ENCODE results near the gene HP1BP3.

HP1BP3 gene

GRCh38 chr1:20767271-20767670 lies 19.8 kb downstream of the HP1BP3 start:
- Histone ChIP-seq H2AFZ (ENCODE audit: low read depth) (no peak overlapping the region), H3K4me3 (IDR thresholded peaks at IDR 0.05; ENCODE audit: insufficient read depth, low read depth, low read length) (no peak overlapping the region), H3K4me2 (no peak overlapping the region), H3K79me2 (ENCODE audit: insufficient read depth, low read depth) (no peaks in the 10 kb centered on the region), H3K4me1 (ENCODE audit: low read depth, poor library complexity, severe bottlenecking) (peaks cover 8% of the 10 kb centered on the region), H3K27me3 (ENCODE audit: insufficient read depth, low read depth) (no peaks in the 10 kb centered on the region), H3K36me3 (ENCODE audit: insufficient read depth) (peaks cover 24% of the 10 kb centered on the region; the same call in 1 of the 2 replicates), H4K20me1 (ENCODE audit: insufficient read depth) (no peaks in the 10 kb centered on the region), H3K27ac (peak overlapping the region; percentile 9; the same call in 1 of the 2 replicates), H3K9ac (no peak overlapping the region)
- TF ChIP-seq CTCF (conservative IDR thresholded peaks at IDR 0.05; ENCODE audit: low read depth, low read length), result no peak

- Histone ChIP-seq H3K27me3 (ENCODE audit: insufficient read depth, low read depth) (no peaks in the 10 kb centered on the region), H3K27ac (no peak overlapping the region), H3K4me3 (IDR thresholded peaks at IDR 0.05; ENCODE audit: insufficient read depth, low read depth, low read length) (no peak overlapping the region), H3K9ac (no peak overlapping the region), H3K79me2 (ENCODE audit: insufficient read depth, low read depth) (no peaks in the 10 kb centered on the region; the same call in 1 of the 2 replicates), H4K20me1 (ENCODE audit: insufficient read depth) (no peaks in the 10 kb centered on the region), H2AFZ (ENCODE audit: low read depth) (no peak overlapping the region), H3K4me2 (no peak overlapping the region), H3K4me1 (ENCODE audit: low read depth, poor library complexity, severe bottlenecking) (peaks cover 8% of the 10 kb centered on the region), H3K36me3 (ENCODE audit: insufficient read depth) (peaks cover 30% of the 10 kb centered on the region; the same call in 1 of the 2 replicates)
- no peak for TF ChIP-seq CTCF (conservative IDR thresholded peaks at IDR 0.05; ENCODE audit: low read depth, low read length)
Measured at GRCh38 chr1:20763417-20763816, 23.7 kb downstream of the HP1BP3 start.

GRCh38 chr1:20760322-20760721 lies 26.8 kb downstream of the HP1BP3 start:
- Histone ChIP-seq H3K36me3 (ENCODE audit: insufficient read depth) (peaks cover 30% of the 10 kb centered on the region; the same call in 1 of the 2 replicates), H3K27ac (no peak overlapping the region), H3K9ac (no peak overlapping the region), H3K4me2 (no peak overlapping the region), H3K4me3 (IDR thresholded peaks at IDR 0.05; ENCODE audit: insufficient read depth, low read depth, low read length) (no peak overlapping the region), H2AFZ (ENCODE audit: low read depth) (no peak overlapping the region), H3K79me2 (ENCODE audit: insufficient read depth, low read depth) (no peaks in the 10 kb centered on the region; the same call in 1 of the 2 replicates), H4K20me1 (ENCODE audit: insufficient read depth) (no peaks in the 10 kb centered on the region), H3K4me1 (ENCODE audit: low read depth, poor library complexity, severe bottlenecking) (peaks cover 5% of the 10 kb centered on the region), H3K27me3 (ENCODE audit: insufficient read depth, low read depth) (no peaks in the 10 kb centered on the region)
- no peak for TF ChIP-seq CTCF (conservative IDR thresholded peaks at IDR 0.05; ENCODE audit: low read depth, low read length)

GRCh38 chr1:20753589-20753988 lies 33.5 kb downstream of the HP1BP3 start:
- Histone ChIP-seq H3K4me2 (peak overlapping the region; percentile 15; the same call in 1 of the 2 replicates), H2AFZ (ENCODE audit: low read depth) (no peak overlapping the region), H3K9ac (no peak overlapping the region), H3K27ac (peak overlapping the region; percentile 15; the same call in 1 of the 2 replicates), H3K4me3 (IDR thresholded peaks at IDR 0.05; ENCODE audit: insufficient read depth, low read depth, low read length) (no peak overlapping the region), H3K36me3 (ENCODE audit: insufficient read depth) (no peaks in the 10 kb centered on the region; the same call in 1 of the 2 replicates), H3K27me3 (ENCODE audit: insufficient read depth, low read depth) (no peaks in the 10 kb centered on the region), H4K20me1 (ENCODE audit: insufficient read depth) (0 out of 2 replicates have a peak, but pooled peaks cover 7% of the 10 kb centered on the region), H3K4me1 (ENCODE audit: low read depth, poor library complexity, severe bottlenecking) (peaks cover 26% of the 10 kb centered on the region), H3K79me2 (ENCODE audit: insufficient read depth, low read depth) (no peaks in the 10 kb centered on the region)
- TF ChIP-seq CTCF (conservative IDR thresholded peaks at IDR 0.05; ENCODE audit: low read depth, low read length), result no peak

Measured in KMS-11 (cell line).